Activated CD8-positive, alpha-beta memory T cell treated with anti-CD3 and anti-CD28 coated beads for 48 hours (primary cell): ENCODE data around the gene RIOX2.

Experiments used
- DNase-seq, 3 experiments: peaks; one replicate each; pipeline ENCODE4 v3.0.0-alpha.2; 2020; ENCODE audit warnings: low read depth in 2 of 3, low spot score in 2 of 3

The RIOX2 gene

GRCh38 chr3:97954228-97954827 is 17.9 kb downstream of the RIOX2 start:
- DNase-seq = no peak

- DNase-seq = no peak
These were observed 19.4 kb downstream of the RIOX2 start for GRCh38 chr3:97952872-97953271.

GRCh38 chr3:97952280-97952679 is 20.0 kb downstream of the RIOX2 start:
- no peak for DNase-seq

GRCh38 chr3:97950360-97950759 is 21.9 kb downstream of the RIOX2 start:
- no peak for DNase-seq

- DNase-seq = no peak
These were observed 22.5 kb downstream of the RIOX2 start for GRCh38 chr3:97949743-97950142.

- DNase-seq = no peak
These were observed 23.1 kb downstream of the RIOX2 start for GRCh38 chr3:97949110-97949485.

GRCh38 chr3:97948351-97949109 is 23.7 kb downstream of the RIOX2 start:
- DNase-seq = no peak

- DNase-seq = no peak
These were observed 29.3 kb downstream of the RIOX2 start for GRCh38 chr3:97942801-97943546.

- no peak for DNase-seq
These were observed 32.2 kb downstream of the RIOX2 start for GRCh38 chr3:97940034-97940433.

- no peak for DNase-seq
These were observed 32.8 kb downstream of the RIOX2 start for GRCh38 chr3:97939401-97939800.

GRCh38 chr3:97938444-97938843 is 33.8 kb downstream of the RIOX2 start:
- DNase-seq = no peak

- no peak for DNase-seq
These were observed 35.0 kb downstream of the RIOX2 start for GRCh38 chr3:97937205-97937604.

- no peak for DNase-seq
These were observed 36.4 kb downstream of the RIOX2 start for GRCh38 chr3:97935842-97936241.

- DNase-seq = no peak
These were observed 37.1 kb downstream of the RIOX2 start for GRCh38 chr3:97934980-97935695.

- DNase-seq = no peak
These were observed 39.8 kb downstream of the RIOX2 start for GRCh38 chr3:97932387-97932801.

GRCh38 chr3:97931218-97931617 is 41.0 kb downstream of the RIOX2 start:
- DNase-seq = no peak

GRCh38 chr3:97930018-97930417 is 42.2 kb downstream of the RIOX2 start:
- DNase-seq = no peak

- DNase-seq = no peak
These were observed 43.2 kb downstream of the RIOX2 start for GRCh38 chr3:97928986-97929385.

GRCh38 chr3:97927704-97928103 is 44.5 kb downstream of the RIOX2 start:
- no peak for DNase-seq

- DNase-seq = no peak
These were observed 54.3 kb downstream of the RIOX2 start for GRCh38 chr3:97917813-97918536.

- DNase-seq = no peak
These were observed 55.7 kb downstream of the RIOX2 start for GRCh38 chr3:97916576-97916975.
